Embryonic facial prominence (tissue), 1 donor: Measurements from ENCODE around the gene GABBR2.
"Not testable (repeated sequence)": the region's sequence is repeated elsewhere in the genome, so short reads cannot be mapped to it uniquely, and the experiment has no call there.

Experiments used
- DNase-seq: peaks from one replicate; pipeline ENCODE4 v3.0.0-alpha.2; 2016; ENCODE audit errors: extremely low spot score

Gene GABBR2

GRCh38 chr9:98686961-98687855 is 21.5 kb downstream of the GABBR2 start:
- no peak for DNase-seq

- not testable (repeated sequence) for DNase-seq
These were observed 23.9 kb downstream of the GABBR2 start for GRCh38 chr9:98684816-98685215.

- no peak for DNase-seq
These were observed 30.4 kb downstream of the GABBR2 start for GRCh38 chr9:98678244-98678842.

GRCh38 chr9:98673681-98674080 is 35.1 kb downstream of the GABBR2 start:
- no peak for DNase-seq

- DNase-seq: no peak
These were observed 41.6 kb downstream of the GABBR2 start for GRCh38 chr9:98667005-98667640.

GRCh38 chr9:98665501-98665900 is 43.2 kb downstream of the GABBR2 start:
- no peak for DNase-seq

- DNase-seq: no peak
These were observed 48.2 kb downstream of the GABBR2 start for GRCh38 chr9:98660541-98660940.

- peak; percentile 47 for DNase-seq
These were observed 49.8 kb downstream of the GABBR2 start for GRCh38 chr9:98658951-98659351.

- no peak for DNase-seq
These were observed 50.8 kb downstream of the GABBR2 start for GRCh38 chr9:98657897-98658296.

- no peak for DNase-seq
These were observed 52.2 kb downstream of the GABBR2 start for GRCh38 chr9:98656511-98656910.

GRCh38 chr9:98655428-98655827 is 53.3 kb downstream of the GABBR2 start:
- DNase-seq: not testable (repeated sequence)

GRCh38 chr9:98654247-98654646 is 54.5 kb downstream of the GABBR2 start:
- DNase-seq: no peak

- DNase-seq: no peak
These were observed 56.0 kb downstream of the GABBR2 start for GRCh38 chr9:98652741-98653140.

GRCh38 chr9:98652302-98652701 is 56.4 kb downstream of the GABBR2 start:
- DNase-seq: no peak

- no peak for DNase-seq
These were observed 61.5 kb downstream of the GABBR2 start for GRCh38 chr9:98647236-98647635.

GRCh38 chr9:98644011-98644410 is 64.7 kb downstream of the GABBR2 start:
- DNase-seq: no peak

- no peak for DNase-seq
These were observed 65.9 kb downstream of the GABBR2 start for GRCh38 chr9:98642661-98643312.

GRCh38 chr9:98641695-98642094 is 67.0 kb downstream of the GABBR2 start:
- DNase-seq: no peak

GRCh38 chr9:98640394-98640793 is 68.3 kb downstream of the GABBR2 start:
- no peak for DNase-seq

GRCh38 chr9:98639133-98639532 is 69.6 kb downstream of the GABBR2 start:
- no peak for DNase-seq

GRCh38 chr9:98637381-98637780 is 71.4 kb downstream of the GABBR2 start:
- no peak for DNase-seq

- DNase-seq: no peak
These were observed 73.4 kb downstream of the GABBR2 start for GRCh38 chr9:98635374-98635773.
